ENCODE results near the gene LNPEP.

Gene LNPEP

DNA sequence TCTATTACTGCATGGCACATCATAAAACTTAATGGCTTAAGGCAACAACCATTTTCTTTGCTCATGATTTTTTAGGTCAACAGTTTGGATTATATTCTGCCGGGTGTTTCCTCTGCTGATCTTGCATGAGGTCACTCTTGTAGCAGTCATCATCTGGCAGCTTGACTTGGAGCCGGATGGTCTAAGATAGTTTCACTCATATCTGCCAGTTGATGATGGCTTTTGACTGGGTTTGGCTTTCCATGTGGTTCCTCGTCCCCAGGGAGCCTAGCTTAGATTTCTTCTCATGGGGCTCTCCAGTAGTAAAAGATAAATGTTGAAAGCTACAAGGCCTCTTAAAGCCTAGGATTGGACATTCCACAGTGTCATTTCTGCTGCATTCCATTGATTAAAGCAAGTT, 27.4 kb downstream of the LNPEP start:
- 0 out of 2 replicates have a peak, but pooled peaks cover 7% of the 10 kb centered on the region for H3K4me1 ChIP-seq (ENCODE audit: insufficient read depth, low read length)
- 94% methylated on average over 3 of the region's 3 CpGs for WGBS
- H3K4me3 ChIP-seq (ENCODE audit: low read length) = no peak overlapping the region
- no peak overlapping the region for H3K9ac ChIP-seq (ENCODE audit: low read depth, low read length)
- H3K27me3 ChIP-seq (ENCODE audit: insufficient read depth, low read length) = no peaks in the 10 kb centered on the region
- H3K9me3 ChIP-seq (ENCODE audit: insufficient read depth, low read depth, low read length) = no peaks in the 10 kb centered on the region
- H3K27ac ChIP-seq (ENCODE audit: low read depth, low read length) = no peak overlapping the region
- H3K36me3 ChIP-seq (ENCODE audit: insufficient read depth, low read length) = no peaks in the 10 kb centered on the region

- no peaks in the 10 kb centered on the region for H3K27me3 ChIP-seq (ENCODE audit: insufficient read depth, low read length)
- 0 out of 2 replicates have a peak, but pooled peaks cover 7% of the 10 kb centered on the region for H3K4me1 ChIP-seq (ENCODE audit: insufficient read depth, low read length)
- no peaks in the 10 kb centered on the region for H3K9me3 ChIP-seq (ENCODE audit: insufficient read depth, low read depth, low read length)
- H3K36me3 ChIP-seq (ENCODE audit: insufficient read depth, low read length) = no peaks in the 10 kb centered on the region
- 96% methylated on average over 4 of the region's 4 CpGs for WGBS
- no peak overlapping the region for H3K4me3 ChIP-seq (ENCODE audit: low read length)
- H3K9ac ChIP-seq (ENCODE audit: low read depth, low read length) = no peak overlapping the region
- H3K27ac ChIP-seq (ENCODE audit: low read depth, low read length) = no peak overlapping the region
Observed at GRCh38 chr5:96966801-96967200, 30.9 kb downstream of the LNPEP start.

GRCh38 chr5:96967400-96967799, 31.5 kb downstream of the LNPEP start:
- no peak overlapping the region for H3K9ac ChIP-seq (ENCODE audit: low read depth, low read length)
- H3K4me1 ChIP-seq (ENCODE audit: insufficient read depth, low read length) = 0 out of 2 replicates have a peak, but pooled peaks cover 7% of the 10 kb centered on the region
- H3K27ac ChIP-seq (ENCODE audit: low read depth, low read length) = no peak overlapping the region
- no peaks in the 10 kb centered on the region for H3K36me3 ChIP-seq (ENCODE audit: insufficient read depth, low read length)
- no peaks in the 10 kb centered on the region for H3K27me3 ChIP-seq (ENCODE audit: insufficient read depth, low read length)
- no peaks in the 10 kb centered on the region for H3K9me3 ChIP-seq (ENCODE audit: insufficient read depth, low read depth, low read length)
- no CpG with 5 or more reads among the region's 1 CpG for WGBS
- no peak overlapping the region for H3K4me3 ChIP-seq (ENCODE audit: low read length)

GRCh38 chr5:96968074-96968473, 32.2 kb downstream of the LNPEP start:
- no peak overlapping the region for H3K4me3 ChIP-seq (ENCODE audit: low read length)
- WGBS = 91% methylated on average over 1 of the region's 1 CpG
- H3K27ac ChIP-seq (ENCODE audit: low read depth, low read length) = no peak overlapping the region
- H3K9me3 ChIP-seq (ENCODE audit: insufficient read depth, low read depth, low read length) = no peaks in the 10 kb centered on the region
- H3K27me3 ChIP-seq (ENCODE audit: insufficient read depth, low read length) = no peaks in the 10 kb centered on the region
- 0 out of 2 replicates have a peak, but pooled peaks cover 7% of the 10 kb centered on the region for H3K4me1 ChIP-seq (ENCODE audit: insufficient read depth, low read length)
- H3K36me3 ChIP-seq (ENCODE audit: insufficient read depth, low read length) = no peaks in the 10 kb centered on the region
- H3K9ac ChIP-seq (ENCODE audit: low read depth, low read length) = no peak overlapping the region

GRCh38 chr5:96968614-96969013, 32.7 kb downstream of the LNPEP start:
- no peaks in the 10 kb centered on the region for H3K9me3 ChIP-seq (ENCODE audit: insufficient read depth, low read depth, low read length)
- WGBS = 89% methylated on average over 2 of the region's 2 CpGs
- H3K27me3 ChIP-seq (ENCODE audit: insufficient read depth, low read length) = no peaks in the 10 kb centered on the region
- 0 out of 2 replicates have a peak, but pooled peaks cover 7% of the 10 kb centered on the region for H3K4me1 ChIP-seq (ENCODE audit: insufficient read depth, low read length)
- no peak overlapping the region for H3K9ac ChIP-seq (ENCODE audit: low read depth, low read length)
- H3K4me3 ChIP-seq (ENCODE audit: low read length) = no peak overlapping the region
- no peaks in the 10 kb centered on the region for H3K36me3 ChIP-seq (ENCODE audit: insufficient read depth, low read length)
- no peak overlapping the region for H3K27ac ChIP-seq (ENCODE audit: low read depth, low read length)

DNA sequence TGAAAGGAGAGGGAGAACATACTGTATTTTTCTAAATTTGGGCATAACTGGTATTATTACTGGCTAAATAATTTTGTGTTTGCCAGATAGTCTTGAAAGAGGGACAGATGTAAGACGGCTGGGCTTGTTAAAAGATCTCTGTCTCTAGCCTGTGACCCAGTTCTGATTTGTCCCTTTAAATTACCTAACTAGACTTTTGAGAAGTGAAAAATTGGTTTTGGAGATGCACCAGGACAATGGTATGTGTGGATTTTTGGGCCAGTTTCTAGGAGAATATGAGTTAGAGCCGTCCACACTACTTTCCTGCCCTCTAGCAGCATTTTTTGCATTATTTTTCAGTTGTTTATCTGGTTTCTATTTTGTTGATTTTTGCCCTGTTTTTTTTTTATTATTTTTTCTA, 33.5 kb downstream of the LNPEP start:
- no peak overlapping the region for H3K4me3 ChIP-seq (ENCODE audit: low read length)
- no peaks in the 10 kb centered on the region for H3K9me3 ChIP-seq (ENCODE audit: insufficient read depth, low read depth, low read length)
- H3K27me3 ChIP-seq (ENCODE audit: insufficient read depth, low read length) = no peaks in the 10 kb centered on the region
- H3K27ac ChIP-seq (ENCODE audit: low read depth, low read length) = no peak overlapping the region
- no peaks in the 10 kb centered on the region for H3K36me3 ChIP-seq (ENCODE audit: insufficient read depth, low read length)
- no peak overlapping the region for H3K9ac ChIP-seq (ENCODE audit: low read depth, low read length)
- H3K4me1 ChIP-seq (ENCODE audit: insufficient read depth, low read length) = 0 out of 2 replicates have a peak, but pooled peaks cover 7% of the 10 kb centered on the region
- WGBS = 77% methylated on average over 2 of the region's 2 CpGs

DNA sequence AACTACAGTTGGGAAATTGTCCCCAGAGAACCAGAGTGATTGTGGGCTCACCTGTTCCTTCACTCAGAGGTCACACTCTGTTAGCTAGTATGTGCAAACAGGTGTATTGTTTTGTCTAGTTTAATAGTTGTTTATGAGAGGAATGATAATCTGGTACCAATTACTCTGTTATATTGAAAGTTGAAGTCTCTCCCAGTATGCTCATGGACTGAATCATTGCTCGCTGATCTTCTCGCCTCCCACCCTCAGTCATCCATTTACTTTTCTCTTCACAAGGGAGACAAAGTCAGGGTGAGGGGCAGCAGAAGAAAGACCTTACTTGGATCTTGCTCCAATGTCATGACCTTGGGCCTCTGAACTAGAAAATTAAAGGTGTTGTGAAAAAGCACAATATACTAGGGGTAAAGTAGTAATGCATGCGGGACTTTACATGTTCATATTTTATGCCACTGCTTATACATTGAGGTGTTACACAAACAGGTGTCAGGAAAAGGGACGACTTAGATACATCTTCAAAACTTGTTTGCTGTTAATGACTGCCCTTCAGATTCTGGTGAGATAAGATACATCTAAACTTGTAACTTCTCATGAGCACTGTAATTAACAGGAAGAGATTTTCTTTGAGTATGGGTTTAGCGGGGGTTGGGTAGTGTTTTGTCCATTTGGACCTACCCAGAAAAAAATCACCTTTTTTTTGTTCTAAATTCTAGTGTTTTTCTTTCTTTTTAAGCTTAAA, 36.9 kb downstream of the LNPEP start:
- Histone ChIP-seq H3K4me1 (ENCODE audit: insufficient read depth, low read length) (peaks cover 5% of the 10 kb centered on the region; the same call in 1 of the 2 replicates), H3K27me3 (ENCODE audit: insufficient read depth, low read length) (no peaks in the 10 kb centered on the region), H3K27ac (ENCODE audit: low read depth, low read length) (no peak overlapping the region), H3K9ac (ENCODE audit: low read depth, low read length) (no peak overlapping the region), H3K36me3 (ENCODE audit: insufficient read depth, low read length) (no peaks in the 10 kb centered on the region), H3K9me3 (ENCODE audit: insufficient read depth, low read depth, low read length) (no peaks in the 10 kb centered on the region), H3K4me3 (ENCODE audit: low read length) (no peak overlapping the region)
- 98% methylated on average over 4 of the region's 5 CpGs for WGBS

- Histone ChIP-seq H3K4me1 (ENCODE audit: insufficient read depth, low read length) (peaks cover 5% of the 10 kb centered on the region; the same call in 1 of the 2 replicates), H3K4me3 (ENCODE audit: low read length) (no peak overlapping the region), H3K9me3 (ENCODE audit: insufficient read depth, low read depth, low read length) (no peaks in the 10 kb centered on the region), H3K9ac (ENCODE audit: low read depth, low read length) (no peak overlapping the region), H3K27ac (ENCODE audit: low read depth, low read length) (no peak overlapping the region), H3K36me3 (ENCODE audit: insufficient read depth, low read length) (no peaks in the 10 kb centered on the region), H3K27me3 (ENCODE audit: insufficient read depth, low read length) (no peaks in the 10 kb centered on the region)
- WGBS = 95% methylated on average over 2 of the region's 2 CpGs
Observed at GRCh38 chr5:96973532-96974401, 37.9 kb downstream of the LNPEP start.

DNA sequence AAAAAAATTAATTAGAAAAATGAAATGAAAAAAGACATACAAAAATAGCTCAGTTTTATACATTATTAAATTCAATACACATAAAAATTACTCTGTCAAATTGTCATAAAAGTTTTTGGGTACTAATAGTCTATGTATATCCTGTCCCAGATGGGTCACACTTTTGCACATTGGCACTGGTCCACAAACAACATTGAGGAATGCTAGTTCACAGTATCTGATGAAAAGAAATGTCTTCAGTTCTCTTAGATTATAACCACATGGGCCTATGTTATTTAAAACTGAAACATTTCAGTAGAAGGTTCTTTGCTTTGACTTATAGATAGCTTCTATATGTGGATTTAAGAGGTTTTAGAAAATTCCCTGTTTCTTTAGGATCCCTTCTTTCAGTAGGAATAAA, 39.8 kb downstream of the LNPEP start:
- Histone ChIP-seq H3K9me3 (ENCODE audit: insufficient read depth, low read depth, low read length) (no peaks in the 10 kb centered on the region), H3K9ac (ENCODE audit: low read depth, low read length) (no peak overlapping the region), H3K4me1 (ENCODE audit: insufficient read depth, low read length) (peaks cover 5% of the 10 kb centered on the region; the same call in 1 of the 2 replicates), H3K27me3 (ENCODE audit: insufficient read depth, low read length) (no peaks in the 10 kb centered on the region), H3K4me3 (ENCODE audit: low read length) (no peak overlapping the region), H3K27ac (ENCODE audit: low read depth, low read length) (no peak overlapping the region), H3K36me3 (ENCODE audit: insufficient read depth, low read length) (0 out of 2 replicates have a peak, but pooled peaks cover 5% of the 10 kb centered on the region)

DNA sequence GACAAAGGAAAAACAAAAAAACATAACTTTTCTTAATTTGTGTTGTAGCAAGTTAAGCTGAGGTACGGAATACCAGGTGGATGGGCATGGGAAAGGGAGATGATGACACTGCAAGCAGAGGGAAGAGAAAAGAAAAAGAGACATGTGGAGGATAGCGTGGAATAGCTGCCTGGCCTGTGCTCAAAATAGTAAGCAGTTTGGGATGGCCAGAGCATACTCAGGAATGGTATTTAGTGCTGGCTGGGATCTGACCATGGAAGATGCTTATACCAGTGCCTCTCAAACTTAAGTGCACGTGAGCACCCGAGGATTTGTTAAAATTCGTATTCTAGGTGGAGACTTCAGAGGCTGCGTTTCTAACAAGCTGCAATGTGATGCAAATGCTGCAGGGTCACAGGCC, 41.3 kb downstream of the LNPEP start:
- H3K27me3 ChIP-seq (ENCODE audit: insufficient read depth, low read length) = no peaks in the 10 kb centered on the region
- H3K4me1 ChIP-seq (ENCODE audit: insufficient read depth, low read length) = peaks cover 5% of the 10 kb centered on the region; the same call in 1 of the 2 replicates
- H3K9ac ChIP-seq (ENCODE audit: low read depth, low read length) = no peak overlapping the region
- 0 out of 2 replicates have a peak, but pooled peaks cover 5% of the 10 kb centered on the region for H3K36me3 ChIP-seq (ENCODE audit: insufficient read depth, low read length)
- no peak overlapping the region for H3K4me3 ChIP-seq (ENCODE audit: low read length)
- no peaks in the 10 kb centered on the region for H3K9me3 ChIP-seq (ENCODE audit: insufficient read depth, low read depth, low read length)
- no peak overlapping the region for H3K27ac ChIP-seq (ENCODE audit: low read depth, low read length)
- WGBS = 73% methylated on average over 6 of the region's 6 CpGs

- no peak overlapping the region for H3K27ac ChIP-seq (ENCODE audit: low read depth, low read length)
- H3K27me3 ChIP-seq (ENCODE audit: insufficient read depth, low read length) = no peaks in the 10 kb centered on the region
- no peaks in the 10 kb centered on the region for H3K9me3 ChIP-seq (ENCODE audit: insufficient read depth, low read depth, low read length)
- H3K4me1 ChIP-seq (ENCODE audit: insufficient read depth, low read length) = peaks cover 5% of the 10 kb centered on the region; the same call in 1 of the 2 replicates
- whole genome bisulfite sequencing = 87% methylated on average over 5 of the region's 5 CpGs
- H3K4me3 ChIP-seq (ENCODE audit: low read length) = no peak overlapping the region
- no peak overlapping the region for H3K9ac ChIP-seq (ENCODE audit: low read depth, low read length)
- 0 out of 2 replicates have a peak, but pooled peaks cover 5% of the 10 kb centered on the region for H3K36me3 ChIP-seq (ENCODE audit: insufficient read depth, low read length)
Observed at GRCh38 chr5:96978812-96979449, 43.1 kb downstream of the LNPEP start.

Measured in HUES64 (cell line).